ENCODE measurements around the gene NAT10.

DNA sequence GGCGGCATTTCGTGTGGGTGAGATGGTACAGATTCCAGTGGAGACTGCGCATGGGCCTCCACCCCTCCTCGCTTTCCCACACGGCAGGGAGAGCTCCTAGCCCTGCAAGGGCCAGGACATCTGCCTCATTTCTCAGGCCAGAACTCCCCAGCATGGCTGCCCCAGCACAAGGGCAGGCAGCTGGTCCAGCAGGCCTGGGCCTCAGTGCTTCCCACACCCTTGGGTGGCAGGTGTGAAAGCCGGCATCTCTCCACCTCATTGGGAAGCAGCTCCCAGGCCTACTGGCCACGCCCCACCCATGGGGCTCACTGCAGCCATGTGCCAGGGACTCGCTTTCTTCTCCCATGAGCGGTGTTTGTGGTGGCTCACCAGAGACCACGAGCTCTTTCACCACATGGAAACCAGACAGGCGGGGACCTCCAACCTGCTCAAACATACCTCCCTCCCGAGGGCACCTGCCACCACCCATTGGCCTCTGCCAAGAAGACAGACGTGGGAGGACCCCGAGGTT is 79.1 kb downstream of the NAT10 start:
- TF ChIP-seq EZH2 (IDR thresholded peaks at IDR 0.05; ENCODE audit: insufficient read depth, poor library complexity, severe bottlenecking), result no peak
- no peak for TF ChIP-seq EZH2phosphoT487 (IDR thresholded peaks at IDR 0.05; ENCODE audit: insufficient read depth, low read depth)
